H1 (cell line): ENCODE data around the gene C9orf152. TPM values are rescaled to one million over a fixed set of nuclear protein-coding genes. Genes with fewer than 3 reads are reported as not detected.

Experiments used
- CTCF ChIA-PET: fragments of 300-600 bp; sonication (Branson Sonifier 250); formaldehyde crosslinking; loops from one replicate; lab custom pipeline; 2021; ENCODE audit not compliant: partially characterized antibody; lab: Charles Lee
- POLR2A ChIA-PET: fragments of 300-600 bp; sonication (Branson Sonifier 250); formaldehyde crosslinking; loops from one replicate; lab custom pipeline; 2021; ENCODE audit warnings: inconsistent platforms; ENCODE audit not compliant: partially characterized antibody; lab: Charles Lee
- DNase-seq, 2 experiments: peaks; one replicate each; pipeline versions ENCODE4 v3.0.0 to v3.0.0-alpha.2; 2010 to 2022; ENCODE audit warnings: low spot score in 2 of 2, low read depth in 1 of 2, mixed read lengths in 1 of 2
- FAIRE-seq: peaks from 2 replicates; lab custom pipeline; 2011; peaks lifted over from hg19 to GRCh38; lab: Jason Lieb, UNC
- H2AFZ ChIP-seq: 2 replicates; pipeline ENCODE4 v1.8.1; 2012; ENCODE audit warnings: low read length, inconsistent platforms
- H2AK5ac ChIP-seq: 2 replicates; pipeline ENCODE4 v1.6.1; 2013; ENCODE audit warnings: low read depth, low read length
- H2BK120ac ChIP-seq: replicated peaks from 2 replicates; pipeline ENCODE3; 2013; ENCODE audit warnings: low read depth, low read length, inconsistent platforms
- H2BK12ac ChIP-seq: 2 replicates; pipeline ENCODE4 v1.6.1; 2013; ENCODE audit warnings: low read depth, low read length
- H2BK15ac ChIP-seq: 2 replicates; pipeline ENCODE4 v1.6.1; 2013; ENCODE audit warnings: low read length
- H2BK20ac ChIP-seq: 2 replicates; pipeline ENCODE4 v1.6.1; 2013; ENCODE audit warnings: low read length
- H2BK5ac ChIP-seq: 2 replicates; pipeline ENCODE4 v1.6.1; 2013; ENCODE audit warnings: low read depth, low read length
- H3K14ac ChIP-seq: 2 replicates; pipeline ENCODE4 v1.6.1; 2013; ENCODE audit warnings: inconsistent platforms; ENCODE audit not compliant: insufficient read length
- H3K18ac ChIP-seq: 2 replicates; pipeline ENCODE4 v1.6.1; 2013; ENCODE audit warnings: low read length; ENCODE audit errors: extremely low read depth
- H3K23ac ChIP-seq: 2 replicates; pipeline ENCODE4 v1.6.1; 2013; ENCODE audit warnings: inconsistent platforms; ENCODE audit not compliant: insufficient read length
- H3K23me2 ChIP-seq: 2 replicates; pipeline ENCODE4 v1.6.1; 2013; ENCODE audit warnings: low read depth, low read length
- H3K27ac ChIP-seq: 2 replicates; pipeline ENCODE4 v1.6.1; 2011; ENCODE audit warnings: low read depth, low read length, inconsistent platforms
- H3K27me3 ChIP-seq, 4 experiments: replicated peaks in 1 of 4; 1 replicate in 1 of 4; 2 replicates in 3 of 4; pipeline versions ENCODE4 v1.6.1 to v1.8.1; 2011 to 2013; ENCODE audit warnings: low read length in 3 of 4, mild to moderate bottlenecking in 3 of 4, inconsistent platforms in 2 of 4, mixed read lengths in 2 of 4, moderate library complexity in 1 of 4; ENCODE audit not compliant: control insufficient read depth in 3 of 4, insufficient read depth in 3 of 4; ENCODE audit errors: extremely low read depth in 1 of 4
- H3K36me3 ChIP-seq, 4 experiments: 2 replicates each; pipeline versions ENCODE4 v1.6.1 to v1.8.1; 2011 to 2013; ENCODE audit warnings: mild to moderate bottlenecking in 4 of 4, low read length in 3 of 4, moderate library complexity in 2 of 4, control low read depth in 1 of 4, inconsistent platforms in 1 of 4; ENCODE audit not compliant: insufficient read depth in 4 of 4, control insufficient read depth in 2 of 4
- H3K4ac ChIP-seq: replicated peaks from 2 replicates; pipeline ENCODE3; 2013; ENCODE audit warnings: low read length, low read depth, mixed read lengths, inconsistent platforms; ENCODE audit not compliant: insufficient read length
- H3K4me1 ChIP-seq, 4 experiments: replicated peaks in 1 of 4; 1 replicate in 1 of 4; 2 replicates in 3 of 4; pipeline versions ENCODE4 v1.6.1 to v1.8.1; 2011 to 2013; ENCODE audit warnings: low read length in 3 of 4, inconsistent platforms in 2 of 4, mixed read lengths in 1 of 4; ENCODE audit not compliant: insufficient read depth in 4 of 4, control insufficient read depth in 3 of 4
- H3K4me2 ChIP-seq, 2 experiments: 2 replicates each; pipeline versions ENCODE4 v1.6.1 to v1.8.1; 2011 to 2013; ENCODE audit warnings: low read depth in 2 of 2, low read length in 2 of 2, control low read depth in 1 of 2, inconsistent platforms in 1 of 2, mild to moderate bottlenecking in 1 of 2; ENCODE audit not compliant: insufficient read depth in 1 of 2
- H3K4me3 ChIP-seq, 4 experiments: fragments of 200-600, 300-600 bp in 1 of 4; sonication (generic), shearing (Covaris generic), sonication (Bioruptor Twin) in 1 of 4; 2 replicates each; pipeline versions ENCODE4 v1.5.1 to v1.8.1; 2011 to 2016; ENCODE audit warnings: low read length in 4 of 4, low read depth in 3 of 4, control low read depth in 2 of 4, inconsistent platforms in 2 of 4, mild to moderate bottlenecking in 2 of 4, mixed read lengths in 1 of 4, moderate library complexity in 1 of 4; ENCODE audit not compliant: insufficient read depth in 2 of 4; ENCODE audit errors: extremely low read depth in 1 of 4
- H3K56ac ChIP-seq: replicated peaks from 2 replicates; pipeline ENCODE3; 2013; ENCODE audit warnings: low read depth, mild to moderate bottlenecking, mixed read lengths, low read length, inconsistent platforms; ENCODE audit not compliant: insufficient read length
- H3K79me1 ChIP-seq: 2 replicates; pipeline ENCODE4 v1.6.1; 2013; ENCODE audit warnings: low read depth, low read length, control low read depth
- H3K79me2 ChIP-seq, 2 experiments: 2 replicates each; pipeline versions ENCODE4 v1.6.1 to v1.8.1; 2012 to 2013; ENCODE audit warnings: low read length in 2 of 2, mild to moderate bottlenecking in 2 of 2, inconsistent platforms in 1 of 2; ENCODE audit not compliant: insufficient read depth in 2 of 2, control insufficient read depth in 1 of 2
- H3K9ac ChIP-seq, 4 experiments: replicated peaks in 1 of 4; 1 replicate in 1 of 4; 2 replicates in 3 of 4; pipeline versions ENCODE4 v1.6.1 to v1.8.1; 2011 to 2013; ENCODE audit warnings: low read depth in 3 of 4, low read length in 3 of 4, control low read depth in 2 of 4, mild to moderate bottlenecking in 2 of 4, moderate library complexity in 2 of 4, inconsistent platforms in 1 of 4; ENCODE audit errors: extremely low read depth in 1 of 4
- H3K9me3 ChIP-seq, 2 experiments: 2 replicates each; pipeline versions ENCODE4 v1.6.1 to v1.8.1; 2012 to 2013; ENCODE audit warnings: mild to moderate bottlenecking in 2 of 2, moderate library complexity in 2 of 2, control low read depth in 1 of 2, inconsistent platforms in 1 of 2, low read depth in 1 of 2, low read length in 1 of 2, mixed read lengths in 1 of 2; ENCODE audit not compliant: insufficient read depth in 2 of 2
- H4K20me1 ChIP-seq, 2 experiments: replicated peaks in 1 of 2; 2 replicates each; pipeline versions ENCODE3 to v1.8.1; 2011 to 2013; ENCODE audit warnings: inconsistent platforms in 2 of 2, low read length in 2 of 2, mild to moderate bottlenecking in 1 of 2; ENCODE audit not compliant: insufficient read depth in 2 of 2, control insufficient read depth in 1 of 2
- H4K5ac ChIP-seq: 2 replicates; pipeline ENCODE4 v1.6.1; 2013; ENCODE audit warnings: low read length, low read depth, mixed read lengths, inconsistent platforms; ENCODE audit not compliant: insufficient read length
- H4K8ac ChIP-seq: 2 replicates; pipeline ENCODE4 v1.8.0; 2013; ENCODE audit warnings: mild to moderate bottlenecking, moderate library complexity, low read length, inconsistent platforms; ENCODE audit not compliant: insufficient read depth; ENCODE audit errors: extremely low read depth
- H4K91ac ChIP-seq: replicated peaks from 2 replicates; pipeline ENCODE3; 2013; ENCODE audit warnings: low read length, mixed read lengths, inconsistent platforms; ENCODE audit not compliant: insufficient read length
- EGR1 ChIP-seq: IDR thresholded peaks from 2 replicates; pipeline ENCODE4 v1.6.1; 2011; ENCODE audit warnings: low read depth, low read length, borderline replicate concordance
- EP300 ChIP-seq, 2 experiments: IDR thresholded peaks; 1 replicate in 1 of 2; 2 replicates in 1 of 2; pipeline ENCODE4 v1.6.1; 2011 to 2012; ENCODE audit warnings: low read depth in 2 of 2, low read length in 2 of 2, mild to moderate bottlenecking in 2 of 2, borderline replicate concordance in 1 of 2, inconsistent platforms in 1 of 2, moderate library complexity in 1 of 2
- NANOG ChIP-seq: IDR thresholded peaks from 2 replicates; pipeline ENCODE4 v1.6.1; 2011; ENCODE audit warnings: low read length, low read depth, mild to moderate bottlenecking, inconsistent platforms; ENCODE audit not compliant: insufficient read depth, poor library complexity, severe bottlenecking
- RNF2 ChIP-seq: fragments of 200-900, 300-1000 bp; sonication (generic); IDR thresholded peaks from 2 replicates; pipeline ENCODE4 v1.7.1; 2016; ENCODE audit warnings: borderline replicate concordance, low read depth, mild to moderate bottlenecking, antibody characterized with exemption, low read length; ENCODE audit not compliant: poor library complexity, severe bottlenecking; ENCODE audit errors: missing control alignments
- RXRA ChIP-seq: IDR thresholded peaks from 2 replicates; pipeline ENCODE4 v1.6.1; 2011; ENCODE audit warnings: low read depth, mild to moderate bottlenecking, low read length, moderate library complexity; ENCODE audit not compliant: insufficient read depth
- WGBS, 2 experiments: shearing (Covaris generic) in 1 of 2; methylation state at CpG; one replicate each; pipeline versions ENCODE4 v1.1.6 to v1.1.7; 2013 to 2015; ENCODE audit warnings: low lambda C conversion rate in 2 of 2, mixed read lengths in 2 of 2, inconsistent platforms in 1 of 2, low coverage in 1 of 2, missing lambda C conversion rate in 1 of 2; ENCODE audit not compliant: insufficient replicate concordance in 2 of 2, insufficient coverage in 1 of 2, insufficient read length in 1 of 2; ENCODE audit errors: extremely low coverage in 1 of 2, missing lambda C conversion rate in 1 of 2; 5-methylcytosine and 5-hydroxymethylcytosine counted together
- polyA plus RNA-seq, 7 experiments: library from polyadenylated mRNA; depleted of rRNA in 3 of 7; stranded (reverse) in 5 of 7; unstranded in 2 of 7; fragments of >200 nt in 5 of 7; fragments of 200-250 nt in 2 of 7; gene quantifications; 1 replicate in 5 of 7; 2 replicates in 1 of 7; 4 replicates in 1 of 7; pipeline versions ENCODE4 v1.2.1 to v1.2.3, GENCODE V29; 2011 to 2013; ENCODE audit warnings: missing spikeins in 2 of 7, mixed read lengths in 2 of 7
- total RNA-seq: library from RNA; stranded (reverse); fragmentation: NEBNext Ultra II Directional; extraction: Animal tissue kit (Norgen Biotek cat#: 25700); gene quantifications from 2 replicates; pipeline ENCODE4 v1.2.1, GENCODE V29; 2021
- TF ChIP-seq, protein P1 (sequence below): IDR thresholded peaks from 2 replicates; pipeline ENCODE4 v1.6.1; 2011; ENCODE audit warnings: low read length, improper control_type of control experiment

The C9orf152 gene
- total and polyA plus RNA-seq, 2 of the 8 experiments (the other 6 are each of a cell fraction or from before 2014, with no cell fraction given), result not detected

DNA sequence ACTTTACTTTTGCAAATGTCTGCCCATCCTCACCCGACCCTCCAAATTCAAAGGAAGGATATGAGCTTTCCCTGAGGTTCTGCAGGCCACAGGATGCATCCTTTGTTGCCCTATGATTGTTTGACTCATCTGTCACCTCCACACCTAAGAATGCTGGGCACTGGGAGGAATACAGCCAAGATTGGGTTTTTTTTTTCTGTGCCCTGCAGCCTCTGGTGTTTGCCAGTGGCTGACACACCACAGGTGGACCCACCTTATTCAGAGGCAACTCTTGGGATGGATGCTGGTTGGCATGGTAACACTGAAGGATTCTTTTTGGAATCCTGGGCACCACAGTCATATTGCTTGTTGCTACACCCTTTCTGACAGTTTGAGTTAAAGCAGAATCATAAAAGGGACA, 29.7 kb downstream of the C9orf152 start:
- no peak overlapping the region for H3K9ac ChIP-seq
- CTCF ChIA-PET, result interaction anchor here (0.6 to 2.1 kb wide), 4 partner anchors 20 to 1123 kb away, joined by 3 to 13 read pairs (median 4); no protein-coding TSS in a partner anchor
- no peak for FAIRE-seq
- 83% methylated on average over 1 of the region's 1 CpG; no CpG with 5 or more reads in 1 of the 2 experiments for WGBS, 2 experiments
- H3K4me2 ChIP-seq, result no peak overlapping the region
- H2BK15ac ChIP-seq, result no peak overlapping the region
- no peak overlapping the region for H3K23ac ChIP-seq
- H3K18ac ChIP-seq, result no peak overlapping the region
- H3K4ac ChIP-seq, result no peak overlapping the region
- no peak overlapping the region for H2AK5ac ChIP-seq
- no peak overlapping the region for H3K56ac ChIP-seq
- no peak overlapping the region for H3K4me3 ChIP-seq
- H3K79me1 ChIP-seq, result no peaks in the 10 kb centered on the region
- H3K27me3 ChIP-seq, result no peaks in the 10 kb centered on the region
- H4K20me1 ChIP-seq, result no peaks in the 10 kb centered on the region
- H3K14ac ChIP-seq, result no peak overlapping the region
- TF ChIP-seq EP300 (IDR thresholded peaks at IDR 0.05; ENCODE audit: borderline replicate concordance in 1 of 2, low read depth in 2 of 2, low read length in 2 of 2) (no peak), NANOG (no peak), RNF2 (no peak), RXRA (no peak), EGR1 (no peak)
- TF ChIP-seq, protein P1, sequence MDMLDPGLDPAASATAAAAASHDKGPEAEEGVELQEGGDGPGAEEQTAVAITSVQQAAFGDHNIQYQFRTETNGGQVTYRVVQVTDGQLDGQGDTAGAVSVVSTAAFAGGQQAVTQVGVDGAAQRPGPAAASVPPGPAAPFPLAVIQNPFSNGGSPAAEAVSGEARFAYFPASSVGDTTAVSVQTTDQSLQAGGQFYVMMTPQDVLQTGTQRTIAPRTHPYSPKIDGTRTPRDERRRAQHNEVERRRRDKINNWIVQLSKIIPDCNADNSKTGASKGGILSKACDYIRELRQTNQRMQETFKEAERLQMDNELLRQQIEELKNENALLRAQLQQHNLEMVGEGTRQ, result no peak
- TF ChIP-seq, all 59 proteins: peak for 0
- Histone ChIP-seq H4K5ac (no peak overlapping the region), H2BK120ac (no peak overlapping the region), H3K36me3 (no peaks in the 10 kb centered on the region), H3K27ac (no peak overlapping the region), H3K4me1 (no peaks in the 10 kb centered on the region), H3K79me2 (no peaks in the 10 kb centered on the region), H3K9me3 (peaks cover 3 to 7% of the 10 kb centered on the region in 2 experiments; a peak in 3 of 4 replicates), H4K8ac (no peak overlapping the region), H2BK12ac (no peak overlapping the region), H2AFZ (no peak overlapping the region), H3K23me2 (0 out of 2 replicates have a peak, but pooled peaks cover 2% of the 10 kb centered on the region), H4K91ac (no peak overlapping the region), H2BK5ac (no peak overlapping the region), H2BK20ac (no peak overlapping the region)
- POLR2A ChIA-PET, result no interaction called here
- DNase-seq, result no peak
